ENCODE data around the gene CABP2.

DNA sequence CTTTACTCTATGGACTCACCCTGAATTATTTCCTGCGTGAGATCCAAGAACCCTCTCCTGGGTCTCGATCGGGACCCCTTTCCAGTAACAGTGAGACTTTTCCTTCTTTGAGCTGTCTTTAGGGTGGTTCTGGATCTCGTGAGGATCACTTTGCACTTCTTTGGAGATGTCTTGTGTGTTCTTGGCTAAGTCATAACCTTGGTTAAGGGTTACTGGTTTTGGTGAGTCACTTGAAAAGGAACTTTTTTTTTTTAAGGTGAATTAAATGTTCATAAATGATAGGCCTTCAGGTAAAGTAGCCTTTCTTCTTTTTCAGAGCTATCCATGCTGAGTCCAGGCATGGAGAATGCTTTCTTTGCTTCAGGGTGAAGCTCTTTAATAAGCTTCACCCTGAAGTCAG, 41.0 kb upstream of the CABP2 start:
- TF ChIP-seq POLR2AphosphoS5 (IDR thresholded peaks at IDR 0.05; ENCODE audit: low read depth, low read length) = no peak
- TF ChIP-seq SIN3A (IDR thresholded peaks at IDR 0.05; ENCODE audit: borderline replicate concordance, insufficient read depth, low read length) = no peak
- TF ChIP-seq, protein P1, sequence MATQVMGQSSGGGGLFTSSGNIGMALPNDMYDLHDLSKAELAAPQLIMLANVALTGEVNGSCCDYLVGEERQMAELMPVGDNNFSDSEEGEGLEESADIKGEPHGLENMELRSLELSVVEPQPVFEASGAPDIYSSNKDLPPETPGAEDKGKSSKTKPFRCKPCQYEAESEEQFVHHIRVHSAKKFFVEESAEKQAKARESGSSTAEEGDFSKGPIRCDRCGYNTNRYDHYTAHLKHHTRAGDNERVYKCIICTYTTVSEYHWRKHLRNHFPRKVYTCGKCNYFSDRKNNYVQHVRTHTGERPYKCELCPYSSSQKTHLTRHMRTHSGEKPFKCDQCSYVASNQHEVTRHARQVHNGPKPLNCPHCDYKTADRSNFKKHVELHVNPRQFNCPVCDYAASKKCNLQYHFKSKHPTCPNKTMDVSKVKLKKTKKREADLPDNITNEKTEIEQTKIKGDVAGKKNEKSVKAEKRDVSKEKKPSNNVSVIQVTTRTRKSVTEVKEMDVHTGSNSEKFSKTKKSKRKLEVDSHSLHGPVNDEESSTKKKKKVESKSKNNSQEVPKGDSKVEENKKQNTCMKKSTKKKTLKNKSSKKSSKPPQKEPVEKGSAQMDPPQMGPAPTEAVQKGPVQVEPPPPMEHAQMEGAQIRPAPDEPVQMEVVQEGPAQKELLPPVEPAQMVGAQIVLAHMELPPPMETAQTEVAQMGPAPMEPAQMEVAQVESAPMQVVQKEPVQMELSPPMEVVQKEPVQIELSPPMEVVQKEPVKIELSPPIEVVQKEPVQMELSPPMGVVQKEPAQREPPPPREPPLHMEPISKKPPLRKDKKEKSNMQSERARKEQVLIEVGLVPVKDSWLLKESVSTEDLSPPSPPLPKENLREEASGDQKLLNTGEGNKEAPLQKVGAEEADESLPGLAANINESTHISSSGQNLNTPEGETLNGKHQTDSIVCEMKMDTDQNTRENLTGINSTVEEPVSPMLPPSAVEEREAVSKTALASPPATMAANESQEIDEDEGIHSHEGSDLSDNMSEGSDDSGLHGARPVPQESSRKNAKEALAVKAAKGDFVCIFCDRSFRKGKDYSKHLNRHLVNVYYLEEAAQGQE (IDR thresholded peaks at IDR 0.05; ENCODE audit: insufficient read depth in 1 of 2, low read depth in 2 of 2, low read length in 2 of 2) = no peak
- no peak for TF ChIP-seq TAF1 (IDR thresholded peaks at IDR 0.05; ENCODE audit: borderline replicate concordance, insufficient read depth, low read length)
- TF ChIP-seq FOXP2 (optimal IDR thresholded peaks at IDR 0.05; ENCODE audit: borderline replicate concordance, extremely low read depth, extremely low read length, insufficient read depth) = no peak

Data from PFSK-1 (cell line).